GM19324 (cell line): ENCODE results near the gene IFI27L1.
"Not testable (repeated sequence)": the region's sequence is repeated elsewhere in the genome, so short reads cannot be mapped to it uniquely, and the experiment has no call there.

Experiments used
- ATAC-seq: cut with Tn5 transposase; IDR thresholded peaks from one replicate; pipeline ENCODE4 v1.9.1; 2021; ENCODE audit warnings: mild to moderate bottlenecking, moderate library complexity; ENCODE audit not compliant: unreplicated experiment, low FRiP score

The IFI27L1 gene

DNA sequence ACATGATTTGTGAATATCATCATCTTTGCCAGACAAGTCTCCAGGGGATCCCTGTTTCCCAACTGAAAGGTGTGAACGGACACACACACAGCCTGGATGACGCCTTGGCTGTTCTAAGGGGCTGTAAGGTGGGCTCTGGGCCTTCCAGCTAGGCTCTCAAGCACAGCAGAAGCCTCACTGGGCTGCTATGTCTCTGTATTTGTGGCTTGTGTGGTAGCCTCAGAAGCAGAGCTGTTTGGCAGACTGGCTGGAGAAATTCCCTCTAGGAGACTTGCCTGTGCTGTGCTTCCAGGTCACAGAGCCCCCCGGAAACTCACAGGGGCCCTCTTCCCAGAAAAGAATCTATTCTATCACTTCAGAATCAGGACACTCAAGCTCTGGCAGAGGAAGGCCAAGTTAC, 33.5 kb upstream of the IFI27L1 start:
- no peak for ATAC-seq

- ATAC-seq: no peak
Measured at GRCh38 chr14:94048691-94049624, 32.2 kb upstream of the IFI27L1 start.

- no peak for ATAC-seq
Measured at GRCh38 chr14:94049625-94050023, 31.5 kb upstream of the IFI27L1 start.

DNA sequence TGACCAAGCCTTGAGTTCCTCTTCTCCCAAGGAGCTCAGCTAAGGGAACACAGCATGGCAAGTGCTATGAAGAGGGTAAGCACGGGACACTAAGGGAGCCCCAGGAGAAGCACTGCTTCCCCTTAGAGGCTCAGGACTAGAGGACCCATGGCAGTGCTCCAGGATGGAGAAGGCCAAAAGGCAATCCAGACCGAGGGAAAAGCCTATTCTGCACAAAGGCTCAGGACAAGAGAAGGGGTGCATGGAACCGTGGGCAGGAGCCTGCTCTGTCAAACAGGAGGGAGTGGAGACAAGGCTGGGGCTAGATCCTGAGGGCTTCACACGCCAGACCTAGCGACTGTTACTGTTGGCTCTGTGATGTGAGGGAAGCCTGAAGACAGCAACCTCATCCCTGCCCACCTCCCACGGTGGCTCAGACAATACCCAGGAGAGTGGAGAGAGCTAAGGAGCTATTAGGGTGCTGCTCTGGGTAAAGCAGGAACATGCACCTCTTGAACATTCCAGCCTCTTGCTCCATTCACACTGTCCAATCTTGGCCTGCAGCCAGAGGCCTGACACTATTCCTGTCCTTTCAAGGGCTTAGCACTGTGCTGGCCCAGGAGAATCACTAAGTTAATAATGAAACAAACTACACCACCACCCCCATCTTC, 30.8 kb upstream of the IFI27L1 start:
- no peak for ATAC-seq

GRCh38 chr14:94051115-94051514, 30.0 kb upstream of the IFI27L1 start:
- no peak for ATAC-seq

GRCh38 chr14:94051779-94052178, 29.3 kb upstream of the IFI27L1 start:
- no peak for ATAC-seq

DNA sequence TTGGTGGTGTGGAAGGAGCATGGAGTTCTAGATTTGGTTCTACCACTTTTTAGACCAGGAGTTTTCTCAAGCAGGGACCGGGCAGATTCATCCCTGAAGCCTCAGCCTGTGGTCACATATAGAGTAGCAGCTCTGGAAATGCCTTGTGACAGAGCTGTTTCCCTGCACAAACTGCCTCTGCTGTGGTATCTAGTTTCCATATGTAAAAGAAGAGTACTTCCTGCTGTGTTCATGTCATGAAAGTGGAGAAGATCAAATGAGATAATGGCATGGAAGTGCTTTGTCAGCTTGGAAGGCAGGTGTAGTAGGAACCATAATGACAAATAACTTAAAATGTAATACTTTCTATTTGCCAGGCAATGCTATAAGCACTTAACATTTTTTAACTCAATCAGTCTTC, 28.9 kb upstream of the IFI27L1 start:
- ATAC-seq: no peak

GRCh38 chr14:94052662-94053061, 28.4 kb upstream of the IFI27L1 start:
- ATAC-seq: no peak

DNA sequence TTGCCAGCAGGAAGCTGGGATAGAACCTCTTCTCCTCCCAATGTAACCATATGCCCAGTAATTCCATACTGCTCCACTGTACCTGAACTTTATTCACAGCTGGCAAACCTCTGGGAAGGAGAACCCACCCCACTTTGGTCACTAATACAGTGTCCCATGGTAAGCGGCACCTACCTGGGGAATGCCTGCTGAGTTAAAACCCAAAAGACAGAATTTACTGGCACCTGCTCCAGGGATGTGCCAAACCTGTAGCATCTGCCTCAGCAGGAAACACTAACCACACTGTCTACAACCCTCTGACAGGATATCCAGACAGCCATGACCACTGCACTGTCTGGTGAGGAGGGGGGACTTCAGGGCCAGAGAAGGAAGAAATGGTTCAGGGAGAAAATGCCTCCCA, 26.7 kb upstream of the IFI27L1 start:
- ATAC-seq: no peak

DNA sequence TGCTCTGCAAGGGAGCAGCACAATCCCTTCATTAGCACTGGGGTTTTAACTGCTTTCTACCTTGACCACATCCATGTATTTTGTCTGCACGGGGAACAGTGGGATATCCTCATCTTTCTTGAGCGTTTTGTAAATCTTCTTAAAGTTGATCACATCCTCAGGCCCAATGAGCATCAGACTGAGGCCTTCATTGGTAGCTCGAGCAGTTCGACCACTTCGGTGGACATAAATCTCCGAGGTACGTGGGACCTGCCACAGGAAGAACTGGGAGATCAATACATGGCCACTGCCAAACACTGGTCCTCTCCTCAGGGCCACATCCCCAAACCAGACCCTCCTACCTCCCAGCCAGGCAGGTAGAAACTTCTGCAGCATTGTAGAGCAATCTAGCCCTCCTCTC, 26.2 kb upstream of the IFI27L1 start:
- ATAC-seq: no peak

DNA sequence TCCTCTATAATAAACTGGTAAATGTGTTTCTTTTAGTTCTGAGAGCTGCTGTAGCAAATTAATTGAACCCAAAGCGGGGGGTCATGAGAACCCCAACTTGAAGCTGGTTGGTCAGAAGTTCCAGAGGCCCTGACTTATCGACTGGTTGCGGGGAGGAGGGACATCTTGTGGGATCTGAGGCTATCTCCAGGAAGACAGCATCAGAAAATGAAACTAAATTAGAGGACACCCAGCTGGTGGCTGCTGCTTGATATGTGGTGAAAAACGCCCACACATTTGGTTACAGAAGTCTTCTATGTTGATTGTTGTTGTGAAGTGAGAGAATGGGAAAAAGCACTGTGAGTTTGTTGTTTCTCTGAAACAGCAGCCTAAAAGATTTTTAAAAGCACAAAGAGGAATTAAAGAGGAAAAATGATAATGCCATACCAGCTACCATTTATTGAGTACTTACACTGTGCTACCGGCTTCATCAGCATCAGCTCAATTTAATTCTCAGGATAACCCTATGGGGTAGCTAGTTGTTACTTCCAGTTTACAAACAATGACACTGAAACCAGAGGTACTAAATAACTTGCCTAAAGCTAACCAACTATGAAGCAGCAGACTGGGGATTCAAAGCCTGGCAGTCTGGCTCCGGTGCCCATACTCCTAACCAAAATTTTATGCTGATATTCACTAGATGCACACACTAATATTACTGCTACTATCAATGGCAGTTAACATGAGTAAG, 24.4 kb upstream of the IFI27L1 start:
- peak; percentile 51 for ATAC-seq

- ATAC-seq: no peak
Measured at GRCh38 chr14:94058128-94058673, 22.9 kb upstream of the IFI27L1 start.

DNA sequence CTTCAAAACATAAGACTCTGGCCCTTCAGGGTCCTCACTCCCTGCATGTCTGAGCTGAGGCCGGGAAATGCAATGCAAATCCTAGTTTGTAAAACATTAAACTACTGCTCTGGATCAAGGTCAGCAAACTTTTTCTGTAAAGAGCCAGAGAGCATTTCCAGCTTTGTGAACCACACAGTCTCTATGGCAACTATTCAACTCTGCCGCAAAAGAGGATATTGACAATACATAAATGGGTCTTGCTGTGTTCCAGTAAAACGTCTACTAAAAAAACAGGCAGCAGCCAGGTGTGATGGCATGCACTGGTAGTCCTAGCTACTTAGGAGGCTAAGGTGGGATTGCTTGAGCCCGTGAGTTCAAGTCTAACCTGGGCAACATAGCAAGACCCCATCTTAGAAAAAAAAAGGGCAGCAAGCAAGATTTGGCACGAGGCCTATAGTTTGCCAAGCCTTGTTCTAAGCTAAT, 22.4 kb upstream of the IFI27L1 start:
- ATAC-seq: no peak

GRCh38 chr14:94059998-94060397, 21.1 kb upstream of the IFI27L1 start:
- ATAC-seq: no peak

- no peak for ATAC-seq
Measured at GRCh38 chr14:94062344-94062940, 18.7 kb upstream of the IFI27L1 start.

GRCh38 chr14:94066089-94066676, 14.9 kb upstream of the IFI27L1 start:
- ATAC-seq: no peak

- ATAC-seq: not testable (repeated sequence)
Measured at GRCh38 chr14:94072076-94072475, 9.0 kb upstream of the IFI27L1 start.

DNA sequence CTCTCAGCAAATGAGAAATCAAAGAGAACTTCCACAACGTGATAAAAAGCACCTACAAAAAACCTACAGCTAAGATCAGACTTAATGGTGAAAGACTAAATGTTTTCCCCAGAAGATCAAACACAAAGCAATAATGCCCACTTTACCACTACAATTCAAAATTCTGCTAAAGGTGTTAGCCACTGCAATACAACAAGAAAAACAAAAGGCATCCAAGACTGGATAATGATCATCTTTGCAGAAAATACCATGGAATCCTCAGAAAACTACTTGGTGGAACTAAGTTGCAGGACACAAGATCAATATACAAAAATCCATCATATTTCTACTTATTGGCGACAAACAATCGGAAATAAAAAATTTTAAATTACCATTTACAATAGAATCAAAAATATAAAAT, 6.6 kb upstream of the IFI27L1 start:
- no peak for ATAC-seq

- ATAC-seq: no peak
Measured at GRCh38 chr14:94075008-94075407, 6.1 kb upstream of the IFI27L1 start.
